ENCODE measurements around the gene FLAD1.
A peak's percentile ranks its signal among the peaks of the same experiment; 100 is the strongest.
"Not testable (repeated sequence)": the region's sequence is repeated elsewhere in the genome, so short reads cannot be mapped to it uniquely, and the experiment has no call there.

Gene FLAD1

GRCh38 chr1:154969860-154970452, 13.2 kb upstream of the FLAD1 start:
- no peak for DNase-seq

GRCh38 chr1:154970631-154971340, 12.4 kb upstream of the FLAD1 start, which contains the start of gene SHC1:
Gene SHC1 (minus strand): TSS chr1:154970747. CDS start chr1:154970526, 221 bp downstream.
- DNase-seq: no peak

DNA sequence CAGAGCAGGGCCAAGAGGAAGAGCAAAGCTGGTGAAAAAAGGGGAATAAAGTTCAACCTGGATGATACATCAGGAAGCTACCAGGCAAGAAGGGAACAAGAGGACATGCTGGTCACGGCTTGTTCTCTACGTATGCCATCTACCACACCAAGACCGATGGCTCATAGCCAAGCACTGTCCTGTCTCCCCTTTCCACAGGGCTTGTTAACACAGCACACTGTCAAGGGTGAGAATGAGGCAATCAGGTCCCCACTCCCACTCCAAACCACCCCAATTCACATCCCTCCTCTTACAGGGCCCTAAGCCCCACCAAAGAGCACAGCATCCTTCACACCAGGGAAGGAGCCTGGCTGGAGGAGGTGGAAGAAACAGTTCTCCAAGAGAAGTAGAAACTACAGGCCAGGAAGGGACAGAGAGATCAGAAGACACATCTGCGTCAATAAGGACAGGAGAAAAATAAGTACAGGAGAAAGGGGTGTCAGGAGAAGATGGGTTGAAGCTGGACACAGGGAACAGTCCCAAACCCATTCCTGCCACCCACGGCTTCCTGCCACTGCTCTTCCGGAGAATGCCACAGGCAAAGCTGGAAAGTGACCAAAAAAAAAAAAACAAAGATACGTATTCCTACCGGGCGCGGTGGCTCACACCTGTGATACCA, 11.7 kb upstream of the FLAD1 start:
- DNase-seq: no peak

- DNase-seq: no peak
Observed at GRCh38 chr1:154972213-154972516, 11.0 kb upstream of the FLAD1 start.

- DNase-seq: no peak
Observed at GRCh38 chr1:154972517-154973343, 10.4 kb upstream of the FLAD1 start.

DNA sequence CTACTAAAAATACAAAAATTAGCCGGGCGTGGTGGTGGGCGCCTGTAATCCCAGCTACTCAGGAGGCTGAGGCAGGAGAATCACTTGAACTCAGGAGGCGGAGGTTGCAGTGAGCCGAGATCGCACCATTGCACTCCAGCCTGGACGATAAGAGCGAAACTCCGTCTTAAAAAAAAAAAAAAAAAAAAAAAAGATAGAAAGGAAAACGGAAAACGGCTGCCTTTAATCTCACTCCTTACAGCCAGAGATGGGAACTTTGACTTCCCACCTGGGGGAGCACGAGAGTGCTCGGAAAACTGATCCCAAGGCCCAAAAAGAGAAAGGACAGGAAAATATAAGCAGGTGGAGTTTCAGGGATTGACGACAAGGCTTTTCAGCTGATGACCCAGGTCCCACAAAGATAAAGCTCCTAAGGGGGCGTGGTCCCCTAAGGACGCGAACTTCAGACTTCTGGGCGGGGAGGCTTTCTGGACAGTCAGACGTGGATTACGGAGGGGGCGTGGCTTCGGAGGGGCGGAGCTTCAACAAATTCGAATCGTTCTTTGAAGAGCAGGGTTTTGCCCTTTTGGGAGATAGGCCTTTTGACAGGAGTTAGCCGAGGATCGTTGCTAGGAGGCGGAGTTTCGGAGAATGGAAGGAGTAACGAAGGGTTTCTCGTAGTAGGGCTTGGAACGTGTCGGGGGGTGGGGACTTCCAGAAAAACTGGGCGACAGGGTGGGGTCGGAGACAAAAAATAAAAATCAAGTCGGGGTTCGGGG, 9.6 kb upstream of the FLAD1 start:
- DNase-seq: peak; percentile 91

DNA sequence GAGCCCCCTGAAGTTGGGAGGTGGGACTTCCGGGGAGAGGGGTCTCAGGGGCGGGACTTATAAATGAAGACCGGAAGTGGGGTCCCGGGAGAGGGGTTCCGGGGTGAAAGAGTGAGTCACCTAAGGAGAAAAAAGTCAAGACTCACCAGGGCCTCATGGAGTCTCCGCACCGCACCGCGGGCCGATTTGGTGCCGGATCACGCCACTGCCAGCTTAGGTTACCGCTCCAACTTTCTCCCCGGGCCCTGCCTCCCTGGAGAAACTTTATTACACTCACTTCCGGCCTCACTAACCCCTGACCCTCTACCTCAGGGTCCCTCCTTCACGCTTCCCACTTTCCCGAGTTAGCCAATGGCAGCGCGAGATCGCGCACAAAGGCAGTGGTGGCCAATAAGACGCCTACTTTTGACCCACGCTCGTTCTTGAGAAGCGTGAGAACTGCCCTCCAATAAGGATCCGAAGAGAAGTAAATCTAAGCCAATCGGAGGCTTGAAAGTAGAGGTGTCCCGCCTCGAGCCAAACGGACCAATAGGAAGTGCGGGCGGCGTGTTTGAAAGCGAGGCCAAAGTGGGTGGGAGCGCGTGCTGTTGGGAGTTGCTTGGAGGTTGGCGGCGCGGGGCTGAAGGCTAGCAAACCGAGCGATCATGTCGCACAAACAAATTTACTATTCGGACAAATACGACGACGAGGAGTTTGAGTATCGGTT, 8.9 kb upstream of the FLAD1 start, which contains the start of gene CKS1B:
CKS1B (plus strand) TSS at position 580 of the 706 bp plus-strand sequence; CDS start at position 645, 65 bp downstream.
- DNase-seq: peak; percentile 93

- DNase-seq: peak; percentile 92
Observed at GRCh38 chr1:154974808-154975408, 8.2 kb upstream of the FLAD1 start.

DNA sequence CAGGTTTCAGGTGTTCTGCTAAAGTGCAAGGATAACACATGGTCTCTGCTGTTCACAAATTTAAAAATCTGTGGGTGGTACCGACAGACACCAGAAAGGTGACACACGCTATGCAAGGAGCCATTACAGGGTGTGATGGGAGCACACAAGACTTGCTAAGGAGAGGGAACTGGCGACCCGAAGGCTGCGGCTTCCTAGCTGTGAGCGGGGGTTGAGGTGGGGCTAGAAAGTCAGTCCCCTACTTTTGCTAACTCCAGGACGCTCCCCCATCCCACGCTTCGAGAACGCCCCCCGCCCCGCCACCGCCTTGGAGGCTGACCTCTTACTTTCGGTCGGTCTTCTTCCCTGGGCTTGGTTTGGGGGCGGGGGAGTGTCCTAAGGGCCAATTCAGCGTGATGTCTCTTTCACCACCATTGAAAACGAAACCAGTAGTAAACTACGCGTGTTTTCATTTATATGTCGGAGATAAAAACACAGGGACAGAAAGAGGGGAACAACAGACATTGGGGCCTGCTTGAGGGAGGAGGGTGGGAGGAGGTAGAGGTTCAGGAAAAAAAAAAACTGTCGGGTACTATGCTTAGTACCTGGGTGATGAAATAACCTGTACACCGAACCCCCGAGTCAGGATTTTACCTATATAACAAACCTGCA, 7.6 kb upstream of the FLAD1 start:
- no peak for DNase-seq

GRCh38 chr1:154977762-154978161, 5.4 kb upstream of the FLAD1 start:
- DNase-seq: not testable (repeated sequence)

- DNase-seq: no peak
Observed at GRCh38 chr1:154978360-154978759, 4.8 kb upstream of the FLAD1 start.

DNA sequence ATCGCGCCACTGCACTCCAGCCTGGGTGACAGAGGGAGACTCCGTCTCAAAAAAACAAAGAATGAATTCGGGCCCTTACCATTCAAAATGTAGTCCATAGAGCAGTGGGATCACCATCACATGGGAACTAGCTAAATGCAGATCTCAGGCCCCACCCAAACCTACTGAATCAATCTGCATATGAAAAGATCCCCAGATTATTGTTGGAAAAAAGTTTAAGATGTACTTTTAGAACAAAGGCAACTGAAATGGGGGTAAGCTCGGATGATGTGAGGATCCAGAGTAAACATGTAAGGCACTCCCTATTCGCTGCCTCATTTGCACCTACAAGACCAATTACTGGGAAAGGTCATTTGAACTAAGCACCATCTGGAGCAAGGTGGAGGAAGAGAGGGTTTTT, 803 bp upstream of the FLAD1 start:
- DNase-seq: no peak

- DNase-seq: no peak
Observed at GRCh38 chr1:154983776-154984466, 777 bp downstream of the FLAD1 start.

GRCh38 chr1:154986736-154987135, 3.6 kb downstream of the FLAD1 start:
- not testable (repeated sequence) for DNase-seq

DNA sequence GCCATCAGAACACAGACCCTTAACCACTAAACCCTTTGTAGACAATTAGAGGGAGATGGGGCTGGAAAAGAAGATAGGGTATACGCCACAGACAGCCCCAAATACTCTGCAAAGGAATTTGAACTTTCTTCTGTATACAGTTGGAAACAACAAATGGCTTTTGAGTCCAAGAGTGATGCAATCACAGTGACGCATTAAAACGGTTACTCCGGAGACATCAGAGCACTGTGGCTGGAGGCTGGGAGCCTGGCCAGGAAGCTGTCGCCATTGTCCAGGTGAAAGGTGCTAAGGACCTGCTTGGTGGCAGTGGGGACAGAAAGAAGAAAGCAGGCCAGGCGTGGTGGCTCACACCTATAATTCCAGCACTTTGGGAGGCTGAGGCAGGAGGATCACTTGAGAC, 4.2 kb downstream of the FLAD1 start:
- no peak for DNase-seq

GRCh38 chr1:154988058-154988954, 5.2 kb downstream of the FLAD1 start:
- DNase-seq: no peak

DNA sequence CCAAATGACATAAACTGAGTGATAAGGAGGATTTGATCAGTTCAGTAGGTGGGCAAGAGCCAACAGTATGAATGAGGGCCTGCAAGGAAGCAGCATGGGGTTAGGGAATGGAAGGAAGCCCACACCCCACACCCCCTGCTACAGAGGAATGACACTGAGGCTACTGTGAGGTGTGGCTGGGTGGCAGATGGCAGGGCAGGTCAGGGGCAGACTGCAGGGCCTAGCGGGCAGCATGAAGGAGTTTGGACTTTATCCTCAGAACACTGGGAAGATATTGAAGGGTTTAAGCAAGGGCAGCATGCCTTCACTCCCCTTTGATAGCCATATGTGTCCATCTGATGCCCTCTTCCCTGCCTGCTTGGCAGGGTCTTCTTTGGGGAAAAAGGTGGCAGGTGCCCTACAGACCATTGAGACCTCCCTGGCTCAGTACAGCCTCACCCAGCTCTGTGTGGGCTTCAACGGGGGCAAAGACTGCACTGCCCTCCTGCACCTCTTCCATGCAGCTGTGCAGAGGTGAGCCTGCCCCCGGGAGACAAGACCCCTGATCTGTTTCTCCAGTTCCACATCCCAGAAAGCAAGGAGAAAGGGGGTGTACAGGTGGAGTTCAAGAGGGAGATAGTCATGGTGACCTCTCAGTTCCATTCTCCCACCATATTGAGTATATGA, 6.2 kb downstream of the FLAD1 start:
- DNase-seq: no peak

DNA sequence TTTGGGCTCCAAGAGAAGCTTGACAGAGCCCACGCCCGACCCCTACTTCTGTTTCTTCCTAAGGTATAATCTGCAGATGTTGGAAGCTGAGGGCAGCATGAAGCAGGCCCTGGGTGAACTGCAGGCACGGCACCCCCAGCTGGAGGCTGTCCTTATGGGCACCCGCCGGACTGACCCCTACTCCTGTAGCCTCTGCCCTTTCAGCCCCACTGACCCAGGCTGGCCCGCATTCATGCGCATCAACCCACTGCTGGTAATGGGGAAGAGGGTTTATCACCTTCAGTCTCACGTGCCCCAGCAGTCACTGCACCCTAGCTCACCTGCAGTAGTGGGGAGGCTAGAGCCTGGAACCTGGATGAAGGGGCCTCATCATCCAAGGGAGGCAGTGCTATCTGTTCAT, 7.1 kb downstream of the FLAD1 start:
- DNase-seq: no peak

Data from activated T-cell treated with anti-CD3 and anti-CD28 coated beads for 4 hours (primary cell).